Right forelimb (tissue), 1 donor: Measurements from ENCODE around the gene MVD.
"Not testable (repeated sequence)": the region's sequence is repeated elsewhere in the genome, so short reads cannot be mapped to it uniquely, and the experiment has no call there.

ENCODE experiments used
- DNase-seq: peaks from one replicate; pipeline ENCODE4 v3.0.0-alpha.2; 2018

MVD gene

DNA sequence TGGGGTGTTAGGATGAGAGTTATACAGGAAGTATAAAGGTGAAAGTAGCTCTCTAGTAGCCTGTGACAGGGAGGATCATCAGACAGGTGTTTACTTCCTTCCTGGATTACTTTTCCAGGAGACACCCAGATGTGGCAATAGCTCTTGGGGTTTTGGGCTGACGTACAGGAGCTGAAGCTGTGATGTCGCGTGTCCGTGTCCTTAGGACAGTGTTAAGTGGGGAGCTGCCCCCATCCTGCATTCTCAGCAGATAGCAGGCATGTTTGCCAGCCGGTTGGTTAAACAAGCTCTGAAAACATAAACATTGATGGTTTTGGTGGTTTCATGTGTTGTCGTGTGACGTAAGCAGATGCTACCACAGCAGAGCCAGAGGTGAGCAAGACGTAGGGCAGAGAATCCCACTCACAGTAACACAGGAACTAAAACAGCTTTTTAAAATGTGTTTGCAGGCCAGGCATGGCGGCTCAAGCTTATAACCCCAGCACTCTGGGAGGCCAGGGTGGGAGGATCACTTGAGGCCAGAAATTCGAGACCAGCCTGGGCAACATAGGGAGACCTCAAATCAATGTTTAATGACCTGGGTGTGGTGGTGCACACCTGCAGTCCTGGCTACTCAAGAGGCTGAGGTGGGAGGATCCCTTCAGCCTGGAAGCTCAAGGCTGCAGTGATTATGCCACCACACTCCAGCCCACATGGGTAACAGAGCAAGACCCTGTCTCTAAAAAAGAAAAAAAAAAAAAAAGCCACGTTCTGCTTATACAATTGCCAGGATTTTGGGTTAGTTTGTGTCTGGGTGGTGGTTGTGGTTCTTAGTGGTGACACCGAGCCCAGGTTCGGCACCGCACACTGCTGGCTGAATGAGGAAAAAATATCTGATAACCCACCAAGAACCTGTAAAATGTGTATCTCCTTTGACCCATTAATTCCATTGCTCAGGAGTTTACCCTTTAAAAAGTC lies 42.8 kb downstream of the MVD start:
- DNase-seq = no peak

DNA sequence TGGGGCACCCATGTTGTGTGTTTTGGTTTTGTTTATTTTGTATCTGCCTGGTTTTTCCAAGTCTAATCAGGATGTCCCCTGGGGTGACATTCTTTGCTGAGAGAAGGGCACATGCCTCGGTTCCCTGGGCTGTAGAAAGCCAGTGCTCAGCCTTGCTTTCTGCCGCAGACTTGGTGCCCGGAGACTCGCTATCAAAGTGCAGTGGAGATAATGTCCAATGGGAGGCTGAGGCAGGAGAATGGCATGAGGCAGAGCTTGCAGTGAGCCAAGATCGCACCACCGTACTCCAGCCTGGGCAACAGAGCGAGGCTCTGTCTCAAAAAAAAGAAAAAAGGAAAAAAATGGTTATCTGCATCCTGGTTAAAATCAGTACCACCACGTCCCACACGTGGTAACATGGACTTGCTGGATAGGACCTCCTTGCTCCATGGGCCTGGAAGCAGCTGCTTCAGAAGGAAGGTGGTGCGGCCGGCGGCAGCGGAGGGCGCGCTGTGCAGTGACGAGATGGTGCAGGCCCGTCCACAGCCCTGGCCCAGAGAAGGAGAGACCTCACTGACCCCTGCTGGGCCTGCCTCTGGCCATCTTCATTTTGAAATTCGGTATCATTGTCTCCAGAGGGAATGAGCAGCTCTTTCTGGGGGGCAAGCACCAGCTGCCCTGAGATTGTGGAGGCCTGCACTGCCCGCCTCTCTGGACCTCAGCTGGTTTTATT lies 43.8 kb downstream of the MVD start:
- no peak for DNase-seq

DNA sequence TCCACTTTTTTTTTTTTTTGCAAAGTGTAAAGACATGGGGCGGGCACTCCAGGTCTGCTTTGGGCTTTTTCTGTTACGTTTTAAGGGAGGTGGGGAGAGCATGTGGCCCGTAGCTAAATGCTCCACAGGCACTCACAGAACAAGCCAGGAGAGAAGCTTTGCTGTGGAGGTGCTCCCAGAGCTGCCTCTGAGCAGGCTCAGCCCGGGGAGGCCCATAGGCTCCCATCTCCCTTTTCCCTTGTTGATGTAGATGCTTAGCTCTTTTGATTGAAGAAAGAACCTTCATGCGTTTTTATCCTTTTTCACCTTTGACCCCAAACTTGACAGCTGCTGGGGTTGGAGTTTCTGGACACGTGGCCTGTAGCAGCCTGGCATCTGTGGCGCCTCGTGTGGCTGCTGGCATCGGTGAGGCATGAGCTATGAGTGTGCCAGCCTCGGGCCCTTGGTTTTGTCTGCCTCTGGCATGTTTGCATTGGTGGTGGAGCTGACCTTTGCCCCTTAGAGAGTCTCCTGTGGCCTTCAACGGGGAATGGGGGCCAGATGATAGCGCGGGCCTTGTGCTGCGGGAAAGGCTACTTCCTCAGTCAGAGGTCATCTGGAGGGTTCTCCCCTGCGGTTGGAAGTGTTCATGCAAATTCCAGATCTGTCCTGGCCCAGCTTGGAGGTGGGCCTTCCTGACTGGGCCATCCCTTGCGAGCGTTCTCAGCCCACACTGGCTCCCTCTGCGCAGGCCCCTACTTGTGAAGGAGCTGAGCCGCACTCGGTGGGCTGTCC lies 44.5 kb downstream of the MVD start:
- no peak for DNase-seq

DNA sequence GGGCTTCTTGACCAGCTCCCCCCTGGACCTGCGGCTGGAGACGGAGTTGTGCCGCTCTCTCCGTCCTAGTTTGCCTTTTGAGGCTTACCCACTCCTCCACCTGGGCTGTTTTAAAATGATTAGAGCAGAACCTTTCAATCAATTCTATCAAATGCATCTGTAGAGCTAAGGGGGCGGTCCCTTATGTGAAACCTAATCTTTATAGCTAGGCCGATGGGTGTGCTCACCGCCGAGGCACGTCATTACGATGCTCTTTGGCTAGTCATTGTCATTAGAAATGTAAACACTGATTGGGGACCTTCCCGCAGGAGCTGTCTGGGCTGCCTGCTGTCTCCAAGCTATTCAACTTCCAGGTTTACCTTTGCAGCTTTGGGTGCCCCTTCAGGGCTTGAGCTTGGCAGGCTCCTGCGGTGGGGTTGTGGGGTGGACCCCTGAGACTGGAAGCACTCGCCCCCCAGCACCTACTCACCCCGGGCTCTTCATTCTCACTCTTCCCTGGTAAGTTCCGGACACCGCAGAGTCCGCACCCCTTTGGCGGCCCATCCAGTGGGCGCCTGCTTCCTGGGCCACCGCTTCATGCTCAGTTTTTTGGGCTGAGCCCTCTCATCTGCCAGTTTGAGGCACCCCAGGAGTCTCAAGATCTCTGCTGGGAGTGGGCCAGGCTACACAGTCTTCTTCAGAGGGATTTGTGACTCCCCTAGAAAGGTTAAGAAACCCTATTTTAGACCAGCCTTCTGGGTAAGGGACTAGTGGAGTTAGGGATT lies 45.4 kb downstream of the MVD start:
- no peak for DNase-seq

DNA sequence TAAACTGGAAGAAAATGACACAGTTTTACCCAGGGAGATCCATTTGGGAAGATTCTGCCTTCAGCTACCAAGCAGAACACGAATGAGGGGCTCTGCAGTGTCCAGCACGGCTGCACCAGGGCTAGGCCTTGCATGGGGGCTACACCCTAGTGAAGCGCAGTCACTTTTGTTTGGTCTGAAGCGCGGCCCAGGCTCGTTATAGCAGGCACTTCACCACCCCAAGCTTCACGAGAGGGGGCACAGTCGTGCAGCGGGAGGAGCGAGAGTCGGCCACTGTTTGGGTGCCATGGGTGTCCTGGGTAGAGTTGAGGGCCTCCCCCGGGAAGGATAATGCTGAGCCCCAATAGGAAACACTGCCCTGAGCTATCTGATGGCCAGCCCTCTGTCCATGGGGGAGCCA lies 46.2 kb downstream of the MVD start:
- DNase-seq = no peak

DNA sequence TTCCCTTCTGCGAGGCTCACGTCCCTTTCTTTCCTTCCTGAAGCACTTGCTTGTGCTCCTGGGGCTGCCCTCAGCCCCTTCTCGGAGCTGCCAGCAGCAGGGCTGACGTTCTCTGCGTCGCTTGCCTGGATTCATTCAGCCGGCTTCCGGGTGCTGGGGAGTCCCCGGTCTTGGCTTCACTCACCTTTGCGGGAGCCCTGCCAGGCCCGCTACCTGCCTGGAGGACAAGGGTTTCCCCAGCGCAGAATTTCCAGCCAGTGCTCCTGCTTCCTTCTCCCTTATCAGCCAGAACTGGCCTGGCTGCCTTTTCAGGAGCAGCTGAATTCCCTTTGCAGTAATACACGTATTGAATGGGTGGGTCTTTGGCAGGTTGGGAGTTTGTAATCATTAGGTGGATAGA lies 46.6 kb downstream of the MVD start:
- DNase-seq = no peak

DNA sequence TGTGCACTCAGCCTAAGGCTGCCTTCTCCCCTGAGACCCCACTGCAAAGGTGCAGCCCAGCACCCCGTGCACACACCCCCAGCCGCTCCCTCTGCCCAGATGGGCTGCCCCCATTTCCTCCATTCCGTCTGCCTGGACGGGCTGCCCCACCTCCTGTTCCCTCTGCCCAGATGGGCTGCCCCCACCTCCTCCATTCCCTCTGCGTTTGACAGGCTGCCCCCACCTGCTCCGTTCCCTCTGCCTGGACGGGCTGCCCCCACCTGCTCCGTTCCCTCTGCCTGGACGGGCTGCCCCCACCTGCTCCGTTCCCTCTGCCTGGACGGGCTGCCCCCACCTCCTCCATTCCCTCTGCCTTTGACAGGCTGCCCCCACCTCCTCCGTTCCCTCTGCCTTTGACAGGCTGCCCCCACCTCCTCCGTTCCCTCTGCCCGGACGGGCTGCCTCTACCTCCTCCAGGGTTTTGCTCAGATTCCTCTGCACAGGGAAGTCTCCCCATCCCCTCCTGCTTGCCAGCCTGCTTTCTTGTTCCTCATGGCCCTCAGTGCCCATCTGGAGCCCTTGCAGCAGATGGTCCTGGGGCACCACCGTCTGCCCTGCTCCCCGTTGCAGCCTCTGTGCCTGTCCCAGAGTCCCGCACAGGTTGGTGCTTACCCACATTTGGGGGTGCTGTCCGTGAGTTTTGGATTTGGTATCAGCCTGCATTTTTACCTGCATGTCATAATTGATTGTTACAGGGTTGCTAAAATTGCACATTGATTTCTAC lies 47.9 kb downstream of the MVD start:
- no peak for DNase-seq

DNA sequence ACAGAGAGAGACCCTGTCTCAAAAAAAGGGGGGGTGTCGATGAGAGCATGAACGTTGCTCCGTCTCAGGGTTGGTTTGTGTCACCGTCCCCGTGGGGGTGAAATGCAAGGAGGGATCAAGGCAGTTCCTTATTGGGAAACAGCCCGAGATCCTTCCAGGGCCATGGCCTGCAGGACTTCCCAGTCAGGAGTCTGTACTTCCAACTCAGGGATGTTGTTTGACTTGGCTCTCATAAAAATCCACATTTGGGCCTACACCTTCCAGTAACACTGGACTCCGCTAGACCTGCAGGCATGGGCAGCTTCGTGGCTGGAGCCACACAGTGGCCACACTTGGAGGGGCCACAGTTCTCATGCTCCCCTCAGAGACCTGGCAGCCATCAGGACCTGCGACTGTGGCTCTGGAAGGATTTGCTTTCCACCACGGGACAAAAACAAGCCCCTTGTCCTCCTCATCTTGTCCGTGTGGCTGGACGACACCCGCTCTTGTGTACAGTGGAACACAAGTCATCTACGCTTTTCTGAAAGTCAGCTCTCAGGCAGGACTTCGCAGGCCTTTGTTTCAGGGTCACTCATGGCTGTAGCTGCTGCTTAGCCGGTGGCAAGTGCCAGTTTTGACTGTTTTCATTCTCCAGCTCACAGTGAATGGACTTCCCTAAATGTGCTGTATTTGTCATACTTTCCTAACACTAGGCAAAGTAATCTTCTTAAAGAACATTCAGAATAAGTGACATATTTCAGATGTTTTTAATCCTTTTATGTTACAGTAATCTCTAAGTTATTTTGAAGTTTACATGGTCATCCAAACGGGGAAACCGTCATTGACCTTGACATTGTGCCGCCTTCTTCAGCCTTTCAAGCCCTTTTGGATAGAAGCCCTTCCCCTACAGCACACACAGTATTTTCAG lies 48.7 kb downstream of the MVD start:
- no peak for DNase-seq

DNA sequence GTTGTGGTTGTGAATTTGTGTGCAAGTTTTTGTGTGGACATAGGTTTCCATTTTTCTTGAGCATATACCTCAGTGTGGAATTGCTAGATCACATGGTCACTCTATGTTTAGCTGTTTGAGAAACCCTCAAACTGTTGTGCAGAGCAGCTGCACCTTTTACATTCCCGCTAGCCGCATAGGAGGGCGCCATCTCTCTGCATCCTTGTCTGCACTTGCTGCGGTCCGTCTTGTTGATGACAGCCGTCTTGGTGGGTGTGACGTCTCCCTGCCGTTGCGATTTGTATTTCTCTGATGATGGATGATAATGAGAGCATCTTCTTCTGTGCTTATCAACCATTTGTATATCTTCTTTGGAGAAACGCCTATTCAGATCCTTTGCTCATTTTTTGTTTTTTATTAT lies 49.6 kb downstream of the MVD start:
- DNase-seq = no peak

DNA sequence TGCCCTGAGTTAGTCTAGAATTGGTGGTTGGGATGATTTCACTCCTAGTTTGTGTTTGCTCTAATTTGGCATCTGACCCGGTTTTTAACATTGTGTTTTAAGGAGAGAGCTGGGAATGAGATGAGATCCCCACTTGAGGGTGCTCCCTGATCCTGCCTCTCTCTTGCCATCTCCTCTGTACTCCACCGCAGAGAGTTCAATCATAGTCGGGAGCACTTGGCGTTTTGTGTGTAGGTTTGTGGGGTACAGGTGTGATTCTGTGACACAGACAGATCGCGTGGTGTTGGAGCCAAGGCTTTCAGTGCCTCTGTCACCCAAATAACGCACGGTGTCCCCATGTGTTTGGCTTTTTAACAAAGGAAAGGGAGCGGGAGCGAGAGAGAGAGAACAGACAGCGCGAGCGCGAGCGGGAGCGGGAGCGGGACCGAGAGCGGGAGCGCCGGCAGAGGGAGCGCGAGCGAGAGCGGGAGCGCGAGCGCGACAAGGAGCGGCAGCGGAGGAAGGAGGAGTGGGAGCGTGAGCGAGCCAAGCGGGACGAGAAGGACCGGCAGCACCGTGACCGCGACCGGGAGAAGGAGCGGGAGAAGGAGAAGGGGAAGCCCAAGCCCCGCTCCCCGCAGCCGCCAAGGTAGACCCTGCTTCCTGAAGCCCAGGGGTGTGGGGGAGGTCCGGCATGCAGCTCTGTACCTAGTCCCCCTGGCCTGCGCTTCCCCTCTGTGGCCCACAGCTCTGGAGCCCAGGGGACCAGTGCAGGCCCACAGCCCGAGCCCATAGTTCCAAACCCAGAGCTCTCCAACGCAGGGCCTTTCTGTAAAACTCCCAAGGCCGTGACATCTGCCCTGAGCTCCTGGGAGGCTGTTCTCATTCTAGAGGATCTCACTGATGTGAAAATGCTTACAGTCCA lies 51.7 kb downstream of the MVD start:
- DNase-seq = no peak

DNA sequence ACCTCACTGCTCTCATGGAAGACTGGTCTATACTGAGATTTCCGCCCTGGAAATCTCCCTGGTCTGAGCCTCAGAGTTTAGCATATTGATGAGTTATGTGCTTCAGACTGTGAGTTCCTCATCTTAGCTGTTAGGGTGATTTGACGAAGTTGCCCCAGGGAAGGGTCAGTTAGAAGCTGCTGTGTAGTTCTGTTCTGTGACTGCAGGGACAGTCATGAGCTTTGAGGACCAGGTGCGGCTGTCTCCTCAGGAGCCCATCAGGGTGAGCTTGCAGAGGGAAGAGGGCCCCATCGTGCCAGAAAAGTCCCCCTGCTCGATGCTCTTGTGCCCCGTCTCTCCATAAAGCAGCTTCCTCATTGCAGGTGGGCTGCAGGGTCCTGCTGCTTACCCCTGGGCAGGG lies 52.8 kb downstream of the MVD start:
- DNase-seq = no peak

DNA sequence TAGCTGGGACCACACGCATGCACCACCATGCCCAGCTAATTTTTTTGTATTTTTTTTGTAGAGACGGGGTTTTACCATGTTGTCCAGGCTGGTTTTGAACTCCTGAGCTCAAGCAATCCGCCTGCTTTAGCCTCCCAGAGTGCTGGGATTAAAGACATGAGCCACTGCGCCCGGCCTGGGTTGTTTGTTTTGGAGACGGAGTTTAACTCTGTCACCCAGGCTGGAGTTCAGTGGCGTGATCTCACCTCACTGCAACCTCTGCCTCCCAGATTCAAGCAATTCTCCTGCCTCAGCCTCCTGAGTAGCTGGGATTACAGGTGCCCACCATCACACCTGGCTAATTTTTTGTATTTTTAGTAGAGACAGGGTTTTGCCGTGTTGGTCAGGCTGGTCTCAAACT lies 53.5 kb downstream of the MVD start:
- not testable (repeated sequence) for DNase-seq

DNA sequence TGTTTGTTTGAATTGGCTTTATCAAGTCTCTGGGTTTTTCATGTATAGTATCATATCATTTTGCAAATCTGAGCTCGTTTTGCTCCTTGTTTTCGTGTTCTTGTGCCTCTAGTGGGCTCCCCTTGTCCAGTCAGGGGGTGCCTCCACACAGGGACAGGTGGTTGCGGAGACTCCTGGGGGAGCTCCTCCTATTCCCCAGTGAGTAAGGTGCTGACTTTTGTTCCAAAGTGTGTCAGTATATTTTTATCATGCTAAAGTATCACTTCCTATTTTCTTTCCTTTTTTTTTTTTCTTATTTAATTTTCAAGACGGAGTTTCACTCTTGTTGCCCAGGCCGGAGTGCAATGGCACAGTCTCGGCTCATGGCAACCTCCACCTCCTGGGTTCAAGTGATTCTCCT lies 54.8 kb downstream of the MVD start:
- DNase-seq = no peak

DNA sequence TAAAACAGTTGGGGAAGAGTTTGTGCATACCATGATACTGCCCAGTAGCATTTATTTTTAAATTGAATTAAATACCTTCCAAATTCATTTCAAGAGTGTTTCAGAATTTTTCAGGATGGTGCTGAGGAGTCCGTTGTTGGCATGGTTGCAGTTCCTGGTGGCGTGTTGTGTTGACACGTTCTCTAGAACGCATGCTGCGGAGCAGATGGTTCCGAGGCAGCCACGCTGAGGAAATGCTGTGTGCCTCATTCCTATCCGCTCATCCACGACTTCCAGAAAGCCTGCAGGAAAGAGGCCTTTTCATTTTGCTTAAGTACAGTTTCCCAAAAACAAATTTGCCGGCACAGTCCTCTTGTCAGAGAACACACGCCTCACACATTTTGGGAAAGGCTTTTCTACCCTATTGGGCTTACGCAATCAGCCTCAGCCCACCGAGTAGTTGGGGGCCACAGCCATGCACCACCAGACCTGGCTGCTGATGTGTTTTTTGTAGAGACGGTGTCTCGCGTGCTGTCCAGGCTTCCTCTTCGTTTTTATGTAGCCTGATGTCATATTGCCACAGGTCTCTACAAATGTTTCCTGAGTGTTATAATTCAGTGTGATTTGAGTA lies 56.6 kb downstream of the MVD start:
- DNase-seq = no peak

DNA sequence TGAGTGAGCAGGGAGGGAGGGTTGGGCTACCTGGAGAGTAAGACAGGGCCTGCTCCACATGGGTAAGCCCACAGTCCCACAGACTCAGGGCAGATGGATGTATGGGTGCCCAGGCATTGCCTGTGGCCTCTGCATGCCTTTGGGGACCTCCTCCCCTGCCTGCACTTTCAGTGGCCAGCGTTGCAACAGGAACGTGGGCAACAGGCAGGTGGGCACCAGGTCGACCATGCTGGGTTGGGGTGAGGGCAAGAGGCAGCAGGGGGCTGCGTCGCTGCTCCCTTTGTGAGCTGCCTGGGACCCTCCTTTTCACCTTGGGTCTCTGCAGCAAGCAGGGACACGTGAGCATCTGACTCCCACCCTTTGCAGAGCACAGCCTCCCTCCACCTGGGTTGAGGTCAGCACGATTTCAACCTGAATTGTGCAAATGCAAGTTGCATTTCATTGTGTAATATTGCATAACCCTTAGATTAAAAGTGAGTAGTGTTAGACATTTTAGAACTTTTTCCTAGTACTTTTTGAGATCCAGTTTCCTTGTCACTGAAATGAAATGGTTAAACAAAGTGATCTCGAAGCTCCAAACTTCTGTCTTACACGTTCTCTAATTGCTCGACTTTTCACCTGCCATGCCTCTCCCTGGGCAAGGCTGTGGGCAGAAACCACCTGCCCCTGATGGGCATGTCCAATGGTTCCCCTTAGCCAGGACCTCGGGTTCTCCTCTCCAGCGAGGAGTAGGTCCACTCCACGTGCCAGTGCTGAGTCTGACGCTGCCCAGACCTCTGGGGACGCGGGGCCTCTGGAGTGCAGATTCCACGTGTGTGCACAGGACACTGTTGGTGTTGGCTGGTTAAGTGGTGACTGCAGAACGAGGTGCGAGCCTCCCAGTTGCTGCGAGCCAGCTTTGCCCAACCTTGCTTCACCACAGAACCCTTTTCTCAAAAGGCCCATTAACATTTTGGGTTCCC lies 57.4 kb downstream of the MVD start:
- no peak for DNase-seq

DNA sequence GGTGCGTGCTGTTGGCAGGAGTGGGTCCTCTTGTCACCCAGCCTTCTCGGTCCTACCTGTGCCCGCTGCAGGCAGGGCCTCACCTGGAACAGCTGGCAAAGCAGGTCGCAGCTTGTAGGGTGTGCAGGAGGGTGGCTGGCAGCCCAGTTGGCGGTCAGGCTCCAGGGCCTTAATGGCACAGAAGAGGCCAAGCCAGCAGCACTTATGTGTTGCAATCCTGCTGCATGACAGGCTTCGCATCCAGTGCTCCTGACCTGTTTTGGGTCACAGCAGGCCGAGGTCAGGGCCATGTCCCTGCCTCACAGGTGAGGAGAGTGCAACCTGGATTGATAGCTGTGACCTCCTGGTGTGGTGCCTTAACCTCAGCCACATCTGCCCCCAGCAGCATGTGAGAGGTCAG lies 60.8 kb downstream of the MVD start:
- no peak for DNase-seq
